Limb (tissue), 2 donors: Measurements from ENCODE around the gene TWIST2.

Experiments used
- DNase-seq, 2 donors: peaks; one replicate each; pipeline ENCODE4 v3.0.0-alpha.2; 2016; ENCODE audit errors: extremely low spot score in 2 of 2

The TWIST2 gene

GRCh38 chr2:238954841-238955591 lies 107.1 kb downstream of the TWIST2 start:
- no peak for DNase-seq

GRCh38 chr2:238955648-238956531 lies 108.0 kb downstream of the TWIST2 start:
- no peak for DNase-seq

GRCh38 chr2:238956676-238957075 lies 108.8 kb downstream of the TWIST2 start:
- no peak for DNase-seq
